CD4-positive, alpha-beta T cell treated with Interleukin-17A for 1 hour (primary cell): ENCODE measurements around the gene SCRN1.
A peak's percentile ranks its signal among the peaks of the same experiment; 100 is the strongest.

ENCODE experiments used
- DNase-seq: peaks from one replicate; pipeline ENCODE4 v3.0.0-alpha.2; 2020

SCRN1 gene, protein sequence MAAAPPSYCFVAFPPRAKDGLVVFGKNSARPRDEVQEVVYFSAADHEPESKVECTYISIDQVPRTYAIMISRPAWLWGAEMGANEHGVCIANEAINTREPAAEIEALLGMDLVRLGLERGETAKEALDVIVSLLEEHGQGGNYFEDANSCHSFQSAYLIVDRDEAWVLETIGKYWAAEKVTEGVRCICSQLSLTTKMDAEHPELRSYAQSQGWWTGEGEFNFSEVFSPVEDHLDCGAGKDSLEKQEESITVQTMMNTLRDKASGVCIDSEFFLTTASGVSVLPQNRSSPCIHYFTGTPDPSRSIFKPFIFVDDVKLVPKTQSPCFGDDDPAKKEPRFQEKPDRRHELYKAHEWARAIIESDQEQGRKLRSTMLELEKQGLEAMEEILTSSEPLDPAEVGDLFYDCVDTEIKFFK

DNA sequence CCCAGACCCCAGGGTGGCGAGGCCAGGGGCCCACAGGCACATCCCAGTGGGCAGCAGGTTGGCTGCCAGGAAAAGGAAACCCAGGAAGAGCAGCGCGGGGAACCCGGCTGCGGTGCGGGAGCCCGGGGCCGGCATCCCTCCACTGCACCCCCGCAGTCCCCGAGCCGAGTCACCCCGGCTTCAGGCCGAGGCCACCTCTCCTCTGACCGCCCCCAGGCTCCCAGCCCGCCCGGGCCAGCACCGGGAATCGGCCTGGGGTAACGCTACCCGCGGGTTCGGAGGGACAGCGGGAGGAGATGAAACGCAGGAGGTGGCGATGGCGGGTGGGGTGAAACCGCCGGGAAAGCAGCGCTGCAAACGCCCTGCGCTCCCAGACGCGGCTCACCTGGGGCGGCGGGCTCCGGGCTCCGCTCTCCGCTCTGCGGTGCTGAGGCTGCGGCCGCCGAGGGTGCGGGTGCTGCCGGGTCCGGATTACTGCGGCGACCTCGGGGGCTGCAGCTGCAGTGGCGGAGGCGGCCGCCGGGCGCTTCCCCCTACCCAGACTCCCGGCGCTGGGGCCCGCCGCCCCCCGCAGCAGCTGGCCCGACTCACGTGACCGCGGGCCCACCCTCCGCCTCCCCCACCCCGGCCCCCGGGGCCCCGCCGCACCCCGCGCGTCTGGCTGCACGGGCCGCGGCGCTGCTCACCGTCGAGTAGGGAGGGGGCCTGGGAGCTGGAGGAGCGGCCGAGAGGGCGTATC lies at the start of gene SCRN1:
Gene SCRN1, minus strand, starts transcription at position 545 of the 739 bp plus-strand sequence. CDS start 20,734 bp downstream, outside the sequence.
- no peak for DNase-seq

DNA sequence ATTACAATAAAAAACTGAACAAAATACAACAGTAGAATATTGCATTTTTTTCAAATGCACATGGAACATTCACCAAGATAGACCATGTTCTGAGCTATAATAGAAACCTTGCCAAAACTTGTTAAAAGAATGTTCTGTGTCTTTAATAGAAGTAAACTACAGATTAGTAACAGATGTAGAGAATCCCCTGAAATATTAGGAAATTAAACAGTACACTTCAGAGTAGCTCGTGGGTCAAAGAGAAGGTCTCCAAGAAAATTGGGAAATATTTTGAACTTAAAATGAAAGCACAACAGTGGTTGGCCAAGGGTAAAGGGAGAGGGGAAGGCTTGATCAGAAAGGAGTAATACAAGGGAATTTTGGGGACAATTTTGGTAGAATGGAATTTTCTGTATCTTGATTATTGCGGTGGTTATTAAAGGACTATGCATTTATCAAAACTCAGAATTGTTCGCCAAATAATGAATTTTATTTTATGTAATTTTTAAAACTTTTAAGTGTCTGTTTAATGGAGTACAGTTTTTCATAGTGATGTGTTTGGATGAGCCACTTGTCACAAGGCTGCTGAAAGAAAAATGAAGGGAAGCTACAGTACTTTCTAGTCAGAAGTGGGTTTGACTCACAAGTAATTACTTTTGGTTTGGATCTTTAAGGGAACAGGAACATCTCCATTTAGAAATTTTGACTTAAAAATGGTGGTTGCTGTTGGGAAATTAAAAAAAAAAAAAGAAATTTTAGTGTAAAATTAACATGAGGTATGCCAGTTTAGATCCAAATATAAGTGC lies 48.8 kb upstream of the SCRN1 start:
- DNase-seq = no peak

DNA sequence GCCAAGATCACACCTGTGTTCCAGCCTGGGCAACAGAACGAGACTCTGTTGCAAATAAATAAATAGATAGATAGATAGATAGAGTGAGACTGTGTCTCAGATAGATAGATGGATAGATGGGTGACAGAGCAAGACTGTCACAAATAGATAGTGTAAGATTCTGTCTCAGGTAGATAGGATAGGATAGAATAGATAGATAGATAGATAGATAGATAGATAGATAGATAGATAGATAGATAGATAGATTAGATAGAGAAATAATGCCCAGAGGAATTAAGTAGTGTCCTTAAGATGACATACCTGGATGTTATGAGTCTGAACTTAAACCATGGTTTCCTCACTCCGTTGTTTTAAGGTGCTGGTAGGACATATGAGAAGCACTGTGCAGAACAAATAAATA lies 46.6 kb upstream of the SCRN1 start:
- DNase-seq = no peak

DNA sequence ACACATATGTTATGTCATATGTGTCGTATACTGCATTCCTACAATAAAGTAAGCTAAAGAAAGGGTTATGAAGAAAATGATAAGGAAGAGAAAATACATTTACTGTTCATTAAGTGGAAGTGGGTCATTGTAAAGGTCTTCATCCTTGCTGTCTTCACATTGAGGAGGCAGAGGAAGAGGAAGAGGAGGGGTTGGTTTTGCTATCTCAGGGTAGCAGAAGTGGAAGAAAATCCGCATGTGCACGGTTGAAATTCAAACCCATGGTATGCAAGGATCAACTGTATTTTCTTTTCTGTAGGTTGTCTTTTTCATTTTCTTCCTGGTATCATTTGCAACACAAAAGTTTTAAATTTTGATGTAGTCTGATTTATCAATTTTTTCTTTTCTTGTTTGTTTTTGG lies 44.9 kb upstream of the SCRN1 start:
- DNase-seq = no peak

DNA sequence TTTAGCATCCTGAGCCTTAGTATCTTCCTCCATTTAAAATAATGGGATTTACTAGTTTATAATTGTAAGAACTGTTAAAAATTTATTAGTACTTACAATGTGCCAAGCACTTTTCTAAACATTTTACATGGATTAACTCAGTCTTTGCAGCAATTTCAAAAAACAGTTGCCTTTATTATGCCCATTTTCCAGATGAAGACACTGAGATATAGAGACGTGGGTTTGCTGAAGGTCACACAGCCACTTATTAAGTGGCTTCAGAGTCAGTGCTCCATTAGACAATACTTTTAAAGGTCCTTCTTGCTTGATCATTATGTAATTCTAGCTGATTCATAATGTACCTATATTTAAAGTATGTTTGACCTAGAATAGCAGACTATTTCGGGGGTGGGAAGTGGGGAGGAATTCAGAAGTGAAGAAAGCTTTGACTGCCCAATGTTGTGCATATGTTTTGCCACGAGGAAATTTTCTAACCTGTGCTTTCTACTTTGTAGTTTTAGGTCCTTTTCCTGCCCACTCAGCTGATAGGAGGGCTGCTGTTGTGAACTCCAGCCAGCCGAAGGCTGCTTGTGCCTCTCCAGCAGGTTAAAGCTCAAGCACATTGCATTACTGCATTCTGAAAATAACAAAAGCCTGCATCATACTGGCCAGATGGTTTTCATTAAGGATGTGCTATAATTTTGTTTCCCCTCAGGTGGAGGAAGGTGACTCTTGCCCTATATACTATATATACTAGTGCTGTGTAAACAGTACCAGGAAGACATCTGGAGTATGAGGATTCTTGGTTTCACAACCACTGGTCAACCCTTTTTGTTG lies 42.9 kb upstream of the SCRN1 start:
- no peak for DNase-seq

DNA sequence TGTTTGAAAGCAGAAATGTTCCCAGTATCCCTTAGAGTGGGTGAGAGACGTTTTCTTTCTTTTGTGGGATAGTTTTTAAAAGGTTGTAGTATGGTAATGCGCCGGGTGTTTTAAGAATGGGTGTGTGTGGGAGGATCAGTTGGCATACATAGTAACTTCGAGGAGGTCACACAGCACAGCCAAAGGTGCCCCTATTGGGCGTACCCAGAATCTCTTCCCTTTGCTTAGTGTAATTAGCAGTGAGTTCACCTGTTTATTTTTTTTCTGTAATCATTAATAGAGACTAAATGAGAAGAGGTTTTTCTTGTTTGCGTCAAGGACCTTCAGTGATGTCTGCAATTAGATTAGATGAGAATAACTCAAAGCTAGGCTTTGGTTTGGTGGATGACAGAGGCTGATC lies 40.1 kb upstream of the SCRN1 start:
- DNase-seq = peak; percentile 36

DNA sequence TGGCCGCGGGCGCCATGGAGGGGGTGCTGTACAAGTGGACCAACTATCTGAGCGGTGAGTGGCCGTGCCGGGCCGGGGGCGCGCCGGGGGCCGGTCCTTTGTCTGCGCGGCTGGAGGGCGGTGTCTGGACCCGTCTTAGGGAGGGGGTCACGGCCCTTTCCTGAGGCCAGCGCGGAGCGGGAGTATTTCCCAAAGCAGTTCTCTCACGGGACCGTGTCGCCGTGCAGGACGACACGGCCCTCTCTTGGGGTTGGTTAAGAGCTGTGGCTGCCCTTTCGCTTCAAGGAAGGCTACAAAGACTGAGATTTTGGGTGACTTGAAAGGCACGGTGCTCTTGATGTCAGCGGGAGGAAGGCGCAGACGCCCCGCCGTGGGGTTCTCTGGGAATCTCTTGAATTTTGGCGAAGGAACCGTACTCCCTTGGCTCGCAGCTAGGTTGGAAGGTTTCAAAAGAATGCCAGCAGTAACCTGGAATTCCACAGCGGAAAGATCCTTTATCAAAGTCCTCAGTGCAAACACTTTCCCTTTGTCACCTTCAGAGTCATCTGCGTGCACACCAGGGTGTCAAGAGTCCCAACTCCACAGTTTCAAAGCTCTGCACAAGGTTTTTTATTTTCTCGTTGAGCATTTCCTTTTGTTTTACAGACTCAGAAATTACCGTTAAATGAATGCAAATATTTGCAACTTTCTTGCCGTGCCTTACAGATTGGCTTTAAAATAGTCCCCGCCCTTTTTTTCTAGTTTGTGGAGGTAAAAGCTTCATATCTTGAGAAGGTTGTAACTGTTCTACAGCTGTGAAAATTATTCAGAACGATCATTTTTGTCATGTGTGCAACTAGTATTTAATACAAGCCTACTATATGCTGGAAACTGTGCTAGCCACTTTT lies 39.4 kb upstream of the SCRN1 start:
- peak; percentile 41 for DNase-seq

DNA sequence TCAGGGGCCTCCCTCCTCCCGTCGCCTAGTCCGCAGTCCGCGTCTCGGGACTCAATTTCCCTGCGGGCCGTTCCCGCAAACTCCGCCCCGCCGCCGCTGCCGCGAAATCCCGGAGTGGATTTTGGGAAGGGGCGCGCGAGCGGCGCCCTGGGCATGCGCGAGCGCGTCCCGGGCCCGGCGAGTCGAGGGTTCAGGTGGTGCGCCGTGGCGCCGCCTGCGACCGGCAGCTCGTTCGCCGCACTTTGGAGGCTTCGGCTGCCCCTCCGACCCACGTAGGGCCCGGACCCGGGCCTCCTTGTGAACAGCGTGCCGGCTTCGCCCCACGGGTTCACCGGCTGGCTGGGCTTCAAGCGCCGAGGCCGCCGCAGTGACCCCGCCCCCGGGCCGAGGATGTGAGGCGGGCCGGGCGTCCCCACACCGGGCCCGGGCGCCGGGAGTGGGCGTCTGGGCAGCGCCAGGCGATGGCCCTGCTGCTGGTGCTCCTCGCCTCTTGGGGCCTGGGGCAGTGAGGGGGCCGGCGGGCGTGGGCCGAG lies 38.7 kb upstream of the SCRN1 start, which contains the start of gene PLEKHA8:
Gene PLEKHA8, plus strand, starts transcription at position 197 of the 533 bp plus-strand sequence. CDS start 351 bp downstream, outside the sequence.
- peak; percentile 92 for DNase-seq

DNA sequence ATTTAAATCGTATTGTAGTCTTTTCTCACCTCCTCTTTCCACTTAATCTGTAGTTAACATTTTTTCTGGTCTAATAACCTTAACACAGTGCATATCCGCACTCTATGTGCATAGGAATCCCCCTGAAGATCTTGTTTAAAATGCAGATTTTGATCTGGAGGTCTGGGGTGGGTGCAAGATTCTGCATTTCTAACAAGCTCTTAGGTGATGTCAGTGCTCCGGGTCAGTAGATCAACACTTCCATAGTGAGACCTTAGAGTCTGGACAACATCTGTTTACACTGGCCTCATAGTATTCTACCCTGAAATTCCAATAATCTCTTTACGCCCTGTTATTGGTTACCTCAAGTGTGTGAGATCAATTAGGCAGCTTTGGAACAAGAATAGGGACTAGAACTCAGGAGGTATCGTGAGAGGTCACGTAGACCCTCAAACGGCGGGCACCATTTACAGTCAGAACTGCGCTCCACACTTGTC lies 38.2 kb upstream of the SCRN1 start:
- DNase-seq = no peak

DNA sequence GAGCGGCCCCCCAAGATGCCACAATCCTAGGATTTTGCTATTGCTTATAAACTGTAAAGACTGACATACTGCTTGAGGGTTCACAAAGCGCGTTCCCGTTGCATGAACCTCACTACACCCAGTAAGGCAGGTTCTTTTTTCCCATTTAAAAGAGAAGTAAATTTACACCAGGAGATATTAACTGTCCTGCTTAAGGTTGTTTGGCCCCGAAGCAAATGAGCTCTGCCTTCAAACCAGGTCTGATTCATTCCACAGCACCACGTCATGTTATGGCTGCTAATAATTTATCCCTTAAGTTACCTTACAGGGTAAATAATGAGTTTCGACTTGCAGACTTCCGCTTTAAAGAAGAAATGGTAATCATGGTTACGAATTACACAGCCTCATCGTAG lies 37.5 kb upstream of the SCRN1 start:
- peak; percentile 62 for DNase-seq

DNA sequence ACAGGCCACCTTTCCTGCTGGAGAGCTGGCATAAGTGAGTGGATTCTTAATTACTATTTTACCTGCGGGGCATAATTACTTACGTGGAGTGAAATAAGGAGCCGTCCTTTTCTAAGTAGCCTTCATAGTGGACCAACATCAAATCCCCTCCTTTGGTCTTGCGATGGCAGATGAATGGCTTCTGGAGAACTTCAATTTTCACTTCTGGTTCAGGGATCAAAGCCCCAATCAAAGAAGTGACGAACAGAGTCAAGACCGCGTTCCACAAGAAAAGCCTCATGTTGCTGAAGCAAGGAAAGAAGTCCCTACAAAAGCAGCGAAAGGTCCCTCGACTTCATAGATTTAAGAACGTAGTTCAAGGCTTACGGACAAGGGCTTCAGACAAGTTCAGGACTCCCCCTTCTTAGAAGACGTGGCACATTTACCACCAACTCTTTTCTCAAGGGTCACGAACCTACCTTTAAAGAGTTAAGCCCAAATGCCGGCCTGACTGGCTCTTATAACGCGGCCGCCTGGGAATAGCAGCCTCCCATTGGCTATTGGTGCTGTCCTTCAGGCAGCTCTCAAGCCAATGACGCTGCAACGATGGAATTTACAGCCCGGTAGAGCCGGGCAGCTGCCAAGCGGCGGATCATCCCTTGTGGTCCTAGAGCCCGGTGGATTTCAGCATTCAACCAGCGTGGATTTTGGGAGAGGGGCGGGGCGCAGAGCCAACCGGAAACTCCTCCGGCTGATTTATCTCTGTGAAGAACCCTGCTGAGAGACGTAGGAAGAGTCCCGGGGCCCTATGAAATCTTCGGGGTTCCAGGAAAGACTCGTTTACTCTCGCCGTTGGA lies 36.8 kb upstream of the SCRN1 start, which contains the start of gene FKBP14:
Gene FKBP14, minus strand, starts transcription at position 474 of the 836 bp plus-strand sequence. Its CDS starts 194 bp downstream, at position 280.
- peak; percentile 96 for DNase-seq

DNA sequence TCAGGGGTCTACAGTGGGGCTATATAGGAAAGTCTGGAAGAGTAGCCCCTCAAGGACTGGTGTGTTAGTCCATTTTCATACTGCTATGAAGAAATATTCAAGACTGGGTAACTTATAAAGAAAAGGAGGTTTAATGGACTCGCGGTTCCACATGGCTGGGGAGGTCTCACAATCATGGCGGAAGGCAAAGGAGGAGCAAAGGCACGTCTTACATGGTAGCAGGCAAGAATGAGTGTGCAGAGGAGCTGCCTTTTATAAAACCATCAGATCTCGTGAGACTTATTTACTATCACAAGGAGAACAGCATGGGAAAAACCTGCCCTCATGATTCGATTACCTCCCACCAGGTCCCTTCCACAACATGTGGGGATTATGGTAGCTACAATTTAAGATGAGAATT lies 33.9 kb upstream of the SCRN1 start:
- DNase-seq = no peak

DNA sequence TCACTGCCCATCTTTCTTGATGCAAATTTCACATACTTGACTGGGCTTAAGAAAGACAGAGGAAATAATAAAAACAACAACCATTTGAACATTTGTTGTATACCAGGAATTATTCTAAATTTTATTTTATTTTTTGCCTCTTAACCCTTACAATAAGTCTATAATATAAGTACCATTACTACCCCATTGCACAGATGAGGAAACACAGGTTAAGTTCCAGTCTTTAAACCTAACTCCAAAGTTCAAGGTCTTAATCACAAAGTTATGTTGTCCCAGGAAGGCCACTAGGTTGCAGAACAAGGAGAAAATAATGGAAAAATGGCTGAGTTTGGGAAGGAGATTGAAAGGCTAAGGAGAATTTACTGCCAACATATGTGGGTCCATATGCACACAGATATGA lies 33.4 kb upstream of the SCRN1 start:
- DNase-seq = no peak

DNA sequence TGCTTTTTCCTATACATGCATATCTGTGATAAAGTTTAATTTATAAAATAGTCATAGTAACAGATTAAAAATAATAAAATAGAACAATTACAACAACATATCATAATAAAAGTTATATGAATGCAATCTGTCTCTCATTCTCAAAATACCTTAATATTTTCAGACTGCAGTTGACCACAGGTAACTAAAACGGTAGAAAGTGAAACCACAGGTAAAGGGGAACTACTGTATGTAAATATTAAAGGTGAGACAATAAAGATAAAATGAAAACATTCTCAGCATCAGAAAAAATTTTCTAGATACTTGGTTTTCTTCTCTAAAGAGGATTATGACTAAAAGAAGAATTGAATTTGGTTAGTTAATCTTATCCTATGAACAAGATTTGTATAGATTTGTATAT lies 30.9 kb upstream of the SCRN1 start:
- DNase-seq = no peak

DNA sequence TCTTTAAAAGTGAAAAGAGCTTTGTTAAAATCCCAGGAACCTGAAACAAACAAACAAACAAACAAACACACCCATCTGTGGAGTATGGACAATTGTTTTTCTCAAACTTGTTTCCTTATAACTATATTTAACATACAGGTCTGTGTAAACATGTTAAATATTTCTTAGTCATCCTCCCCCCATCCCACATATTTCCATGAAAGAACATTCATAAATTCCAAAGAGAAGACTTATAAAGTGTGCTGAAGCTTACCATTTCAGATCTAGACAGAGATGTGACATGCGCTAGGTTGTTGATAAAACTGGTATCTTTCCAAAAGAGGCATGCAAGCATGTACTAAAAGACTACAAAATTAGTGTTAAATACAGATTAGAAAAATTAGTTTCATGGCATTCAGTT lies 30.4 kb upstream of the SCRN1 start:
- no peak for DNase-seq

DNA sequence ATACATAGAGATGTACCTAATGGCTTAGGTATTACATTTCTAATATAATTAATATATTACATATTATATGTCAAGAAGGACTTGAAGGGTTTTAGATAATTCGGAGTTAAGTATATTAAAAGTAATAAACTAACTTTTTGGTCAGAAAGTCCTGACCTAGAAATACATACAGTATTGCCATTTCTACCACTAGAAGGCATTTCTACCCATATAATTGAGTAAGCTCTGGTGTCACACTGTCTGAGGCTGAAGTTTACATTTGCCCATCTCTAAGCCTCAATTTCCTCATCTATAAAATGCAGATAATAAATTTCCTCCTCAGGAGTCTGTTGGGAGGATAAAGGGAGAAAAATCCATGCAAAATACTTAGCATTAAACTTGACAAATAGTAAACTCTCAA lies 29.8 kb upstream of the SCRN1 start:
- no peak for DNase-seq

DNA sequence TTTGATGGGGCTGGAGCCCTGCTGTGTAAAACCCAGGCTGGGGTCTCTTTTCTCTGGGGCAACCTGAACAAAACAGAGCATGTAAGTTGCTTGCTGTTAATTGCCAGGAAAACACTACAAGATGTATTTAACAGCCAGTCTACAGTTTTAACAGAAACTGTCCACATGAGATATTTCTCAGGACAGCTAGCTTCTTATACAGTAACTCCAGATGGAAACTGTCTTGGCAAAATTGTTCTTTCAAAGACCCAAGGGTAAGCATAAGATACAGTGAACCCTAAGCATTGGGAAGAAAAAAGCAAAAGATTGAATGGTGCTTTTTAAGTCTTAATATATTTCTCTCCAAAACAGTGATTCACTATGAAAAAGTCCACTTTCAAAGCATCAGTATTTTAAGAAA lies 28.9 kb upstream of the SCRN1 start:
- DNase-seq = no peak

DNA sequence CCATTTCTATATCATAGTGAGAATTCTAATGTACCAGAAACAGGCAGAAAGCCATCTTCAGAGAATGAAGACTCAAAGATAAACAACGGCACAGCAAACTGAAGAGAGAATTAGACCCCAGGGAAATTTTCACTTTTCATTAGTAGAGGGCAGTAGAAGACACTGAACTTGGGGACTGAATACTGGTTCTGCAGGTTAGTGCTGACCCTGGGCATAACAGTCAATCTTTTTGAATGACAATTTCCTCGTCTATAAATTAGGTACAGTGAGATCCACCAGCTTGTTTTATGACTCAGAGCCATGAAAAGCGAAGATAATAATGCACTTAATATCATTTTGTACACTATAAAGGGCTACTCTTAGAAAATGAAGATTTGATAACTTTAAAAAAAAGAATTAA lies 23.2 kb upstream of the SCRN1 start:
- no peak for DNase-seq

DNA sequence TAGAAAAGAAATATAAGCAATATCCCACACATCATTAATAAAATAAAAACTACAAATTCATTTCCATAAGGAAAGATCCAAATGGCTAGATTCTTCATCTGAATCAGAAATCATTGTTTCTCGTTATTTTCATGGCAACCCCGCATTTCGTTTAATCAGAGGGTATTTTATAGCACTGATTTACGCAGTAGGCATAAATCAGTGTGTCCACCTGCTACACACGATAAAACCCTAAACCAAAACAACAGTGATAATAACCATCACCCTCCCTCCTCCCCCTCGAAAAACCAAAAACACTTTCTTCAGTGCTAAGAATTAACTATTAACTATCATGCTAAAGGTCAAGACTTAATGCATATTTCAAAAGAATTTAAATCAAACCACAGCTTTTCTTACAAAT lies 20.4 kb upstream of the SCRN1 start:
- DNase-seq = no peak

DNA sequence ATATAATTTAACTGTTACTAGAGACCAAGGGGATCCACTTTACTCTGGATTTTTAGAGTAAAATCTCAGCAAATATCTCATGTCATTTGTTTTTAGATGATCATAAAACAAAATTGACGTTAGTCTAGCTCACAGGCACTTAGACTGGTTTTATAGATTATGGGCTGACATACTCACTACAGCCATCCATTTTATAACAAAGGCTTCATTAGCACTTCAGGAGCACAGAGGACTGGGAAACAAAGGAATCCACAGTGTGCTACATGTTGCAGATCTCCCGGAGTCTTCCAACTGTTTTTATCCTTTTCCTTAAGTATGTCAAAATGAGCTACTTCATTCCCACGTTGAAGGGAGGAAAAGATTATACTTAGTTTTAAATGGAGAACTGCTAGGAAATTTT lies 15.9 kb upstream of the SCRN1 start:
- no peak for DNase-seq
